ENCODE data around the gene OR12D1.

GRCh38 chr6:29403801-29404200 is 10.9 kb upstream of the OR12D1 start:
- TF ChIP-seq CTCF (IDR thresholded peaks at IDR 0.05) (no peak), POLR2A (IDR thresholded peaks at IDR 0.05) (no peak)

Data from testis (tissue), 2 donors.